HEK293 (cell line): ENCODE measurements around the gene ZFYVE28.
"Not testable (repeated sequence)": the region's sequence is repeated elsewhere in the genome, so short reads cannot be mapped to it uniquely, and the experiment has no call there.

ENCODE experiments used
- CTCF ChIA-PET: fragments of 350-600 bp; formaldehyde crosslinking; extraction: SDS; loops from one replicate; lab custom pipeline; 2021; ENCODE audit warnings: antibody characterized with exemption; lab: Yijun Ruan, JAX
- POLR2A ChIA-PET: fragments of 300-600 bp; formaldehyde crosslinking; extraction: SDS; loops from one replicate; lab custom pipeline; 2020; ENCODE audit warnings: antibody characterized with exemption, inconsistent platforms; lab: Yijun Ruan, JAX
- H3K27ac ChIP-seq: fragments of 200-500 bp; sonication (Bioruptor generic); 2 replicates; pipeline ENCODE4 v1.5.1; 2014; ENCODE audit warnings: low read depth, low read length, control low read depth, inconsistent platforms; ENCODE audit errors: extremely low read depth
- H3K36me3 ChIP-seq, 2 experiments: fragments of 200-500 bp in 1 of 2; sonication (Bioruptor generic) in 1 of 2; 1 replicate in 1 of 2; 2 replicates in 1 of 2; pipeline ENCODE4 v1.5.1; 2014 to 2017; ENCODE audit warnings: inconsistent platforms in 2 of 2, low read length in 2 of 2; ENCODE audit not compliant: control insufficient read depth in 2 of 2, insufficient read depth in 1 of 2
- H3K4me1 ChIP-seq: fragments of 200-500 bp; sonication (Bioruptor generic); 2 replicates; pipeline ENCODE4 v1.5.1; 2014; ENCODE audit warnings: mild to moderate bottlenecking, low read length, inconsistent platforms; ENCODE audit not compliant: control insufficient read depth, insufficient read depth
- H3K4me3 ChIP-seq: 2 replicates; pipeline ENCODE4 v1.5.1; 2011; ENCODE audit warnings: low read depth, mild to moderate bottlenecking, control low read depth, low read length, moderate library complexity
- H3K9me3 ChIP-seq: fragments of 200-500 bp; sonication (Bioruptor generic); 2 replicates; pipeline ENCODE4 v1.5.1; 2014; ENCODE audit warnings: low read depth, low read length, inconsistent platforms; ENCODE audit not compliant: control insufficient read depth, insufficient read depth
- GLI4 ChIP-seq: fragments of 450-650 bp; formaldehyde crosslinking; IDR thresholded peaks from 2 replicates; pipeline ENCODE4 v1.5.1; 2016; ENCODE audit warnings: missing biosample characterization, missing genetic modification characterization
- HOXD13 ChIP-seq: sonication (generic); formaldehyde crosslinking; IDR thresholded peaks from 2 replicates; pipeline ENCODE4 v1.8.0; 2022; ENCODE audit warnings: missing genetic modification reagents, borderline replicate concordance
- KLF9 ChIP-seq: fragments of 450-650 bp; formaldehyde crosslinking; IDR thresholded peaks from 2 replicates; pipeline ENCODE4 v1.5.1; 2016; ENCODE audit warnings: missing biosample characterization, missing genetic modification characterization, low read depth
- PRDM2 ChIP-seq: fragments of 450-650 bp; formaldehyde crosslinking; IDR thresholded peaks from 2 replicates; pipeline ENCODE4 v1.5.1; 2016; ENCODE audit warnings: missing biosample characterization, missing genetic modification characterization, borderline replicate concordance
- SCRT2 ChIP-seq: fragments of 450-650 bp; formaldehyde crosslinking; IDR thresholded peaks from 2 replicates; pipeline ENCODE4 v1.5.1; 2016; ENCODE audit warnings: missing biosample characterization, missing genetic modification characterization
- SP7 ChIP-seq: fragments of 450-650 bp; formaldehyde crosslinking; IDR thresholded peaks from 2 replicates; pipeline ENCODE4 v1.5.1; 2016; ENCODE audit warnings: missing biosample characterization, missing genetic modification characterization
- TRIM28 ChIP-seq: IDR thresholded peaks from 2 replicates; pipeline ENCODE4 v1.6.1; 2011; ENCODE audit warnings: low read length, control low read depth, borderline replicate concordance
- ZBTB1 ChIP-seq: fragments of 450-650 bp; formaldehyde crosslinking; IDR thresholded peaks from 2 replicates; pipeline ENCODE4 v1.5.1; 2016; ENCODE audit warnings: missing biosample characterization, missing genetic modification characterization
- ZNF140 ChIP-seq: fragments of 450-650 bp; formaldehyde crosslinking; IDR thresholded peaks from 2 replicates; pipeline ENCODE4 v1.5.1; 2016; ENCODE audit warnings: missing biosample characterization, missing genetic modification characterization
- ZNF169 ChIP-seq: fragments of 450-650 bp; formaldehyde crosslinking; IDR thresholded peaks from 2 replicates; pipeline ENCODE4 v1.5.1; 2016; ENCODE audit warnings: missing biosample characterization, missing genetic modification characterization
- ZNF211 ChIP-seq: fragments of 450-650 bp; formaldehyde crosslinking; IDR thresholded peaks from 2 replicates; pipeline ENCODE4 v1.5.1; 2016; ENCODE audit warnings: low read depth, missing biosample characterization, missing genetic modification characterization
- ZNF280D ChIP-seq: fragments of 450-650 bp; formaldehyde crosslinking; IDR thresholded peaks from 2 replicates; pipeline ENCODE4 v1.5.1; 2016; ENCODE audit warnings: missing biosample characterization, missing genetic modification characterization
- TF ChIP-seq, protein P1 (sequence below): fragments of 450-650 bp; formaldehyde crosslinking; IDR thresholded peaks from 2 replicates; pipeline ENCODE4 v1.5.1; 2016; ENCODE audit warnings: missing biosample characterization, missing genetic modification characterization

ZFYVE28 gene

GRCh38 chr4:2432004-2432403, 13.6 kb upstream of the ZFYVE28 start:
- H3K36me3 ChIP-seq: no peaks in the 10 kb centered on the region
- TF ChIP-seq TRIM28 (peak; percentile 73; the same call in 1 of the 2 replicates), ZNF280D (tag by site-specific recombination) (peak; percentile 95; the same call in 1 of the 2 replicates), HOXD13 (CRISPR knock-in tag) (no peak), SCRT2 (tag by site-specific recombination) (no peak)
- TF ChIP-seq, protein P1, sequence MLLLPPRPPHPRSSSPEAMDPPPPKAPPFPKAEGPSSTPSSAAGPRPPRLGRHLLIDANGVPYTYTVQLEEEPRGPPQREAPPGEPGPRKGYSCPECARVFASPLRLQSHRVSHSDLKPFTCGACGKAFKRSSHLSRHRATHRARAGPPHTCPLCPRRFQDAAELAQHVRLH: peak; percentile 77; the same call in 1 of the 2 replicates
- TF ChIP-seq, all 188 proteins: peak for 3
- Histone ChIP-seq H3K27ac (no peak overlapping the region), H3K9me3 (no peaks in the 10 kb centered on the region), H3K4me3 (no peak overlapping the region), H3K4me1 (no peaks in the 10 kb centered on the region)
- POLR2A ChIA-PET: no interaction called here
- CTCF ChIA-PET: no interaction called here

DNA sequence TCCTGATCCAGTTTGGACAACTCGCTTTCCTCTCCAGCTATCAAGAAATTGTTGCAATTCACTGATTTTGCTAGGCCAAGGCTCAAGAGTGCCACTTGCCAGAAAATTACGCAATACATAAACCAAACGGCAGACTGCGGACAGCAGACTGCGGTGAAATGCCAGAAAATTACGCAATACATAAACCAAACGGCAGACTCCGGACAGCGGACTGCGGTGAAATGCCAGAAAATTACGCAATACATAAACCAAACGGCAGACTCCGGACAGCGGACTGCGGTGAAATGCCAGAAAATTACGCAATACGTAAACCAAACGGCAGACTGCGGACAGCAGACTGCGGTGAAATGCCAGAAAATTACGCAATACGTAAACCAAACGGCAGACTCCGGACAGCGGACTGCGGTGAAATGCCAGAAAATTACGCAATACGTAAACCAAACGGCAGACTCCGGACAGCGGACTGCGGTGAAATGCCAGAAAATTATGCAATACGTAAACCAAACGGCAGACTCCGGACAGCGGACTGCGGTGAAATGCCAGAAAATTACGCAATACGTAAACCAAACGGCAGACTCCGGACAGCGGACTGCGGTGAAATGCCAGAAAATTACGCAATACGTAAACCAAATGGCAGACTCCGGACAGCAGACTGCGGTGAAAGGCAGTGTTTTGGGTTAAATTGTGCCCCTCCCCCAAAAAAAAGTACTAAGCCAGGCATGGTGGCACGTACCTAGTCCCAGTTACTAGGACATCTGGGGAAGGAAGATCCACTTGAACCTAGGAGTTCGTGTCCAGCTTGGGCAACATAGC, 11.7 kb upstream of the ZFYVE28 start:
- CTCF ChIA-PET, H3K27ac ChIP-seq, H3K9me3 ChIP-seq, H3K4me1 ChIP-seq, H3K4me3 ChIP-seq, POLR2A ChIA-PET, H3K36me3 ChIP-seq: not testable (repeated sequence)

- Histone ChIP-seq H3K4me1 (no peaks in the 10 kb centered on the region), H3K27ac (no peak overlapping the region), H3K36me3 (no peaks in the 10 kb centered on the region), H3K4me3 (no peak overlapping the region), H3K9me3 (no peaks in the 10 kb centered on the region)
- CTCF ChIA-PET: interaction anchor here (0.6 kb wide), 1 partner anchor 10 kb away, joined by 4 read pairs; the partner anchor contains the start of gene CFAP99
- no peak for TF ChIP-seq SP7 (tag by site-specific recombination)
- POLR2A ChIA-PET: no interaction called here
These were observed 10.2 kb upstream of the ZFYVE28 start for GRCh38 chr4:2428496-2429213.

- H3K9me3 ChIP-seq: no peaks in the 10 kb centered on the region
- ChIA-PET POLR2A (no interaction called here), CTCF (interaction anchor here (0.6 to 0.7 kb wide), 3 partner anchors 9 to 63 kb away, joined by 3 to 4 read pairs (median 3); partner anchors contain the start of gene CFAP99)
- no peaks in the 10 kb centered on the region for H3K4me1 ChIP-seq
- no peak overlapping the region for H3K27ac ChIP-seq
- no peak overlapping the region for H3K4me3 ChIP-seq
- no peaks in the 10 kb centered on the region for H3K36me3 ChIP-seq
- no peak for TF ChIP-seq GLI4
- TF ChIP-seq PRDM2 (tag by site-specific recombination): no peak
- TF ChIP-seq ZNF211 (tag by site-specific recombination): no peak
- no peak for TF ChIP-seq ZBTB1 (tag by site-specific recombination)
- no peak for TF ChIP-seq ZNF140 (tag by site-specific recombination)
- no peak for TF ChIP-seq ZNF169 (tag by site-specific recombination)
- no peak for TF ChIP-seq KLF9 (tag by site-specific recombination)
These were observed 9.2 kb upstream of the ZFYVE28 start for GRCh38 chr4:2427383-2428334.
